ENCODE measurements around the gene RAMACL.
"Not testable (repeated sequence)": the region's sequence is repeated elsewhere in the genome, so short reads cannot be mapped to it uniquely, and the experiment has no call there.

Gene RAMACL

GRCh38 chr6:166582258-166582657 lies 4.2 kb downstream of the RAMACL start:
- DNase-seq: no peak
- no peak for TF ChIP-seq CTCF (IDR thresholded peaks at IDR 0.05)
- no peaks in the 10 kb centered on the region for H3K4me1 ChIP-seq
- intact Hi-C loops (cut with DNase I; ENCODE audit: low total_unique reads): no loop called here
- H3K4me3 ChIP-seq: no peak overlapping the region
- H3K9me3 ChIP-seq: no peaks in the 10 kb centered on the region
- H3K36me3 ChIP-seq: no peaks in the 10 kb centered on the region
- H3K27me3 ChIP-seq: no peaks in the 10 kb centered on the region
- H3K27ac ChIP-seq: no peak overlapping the region

DNA sequence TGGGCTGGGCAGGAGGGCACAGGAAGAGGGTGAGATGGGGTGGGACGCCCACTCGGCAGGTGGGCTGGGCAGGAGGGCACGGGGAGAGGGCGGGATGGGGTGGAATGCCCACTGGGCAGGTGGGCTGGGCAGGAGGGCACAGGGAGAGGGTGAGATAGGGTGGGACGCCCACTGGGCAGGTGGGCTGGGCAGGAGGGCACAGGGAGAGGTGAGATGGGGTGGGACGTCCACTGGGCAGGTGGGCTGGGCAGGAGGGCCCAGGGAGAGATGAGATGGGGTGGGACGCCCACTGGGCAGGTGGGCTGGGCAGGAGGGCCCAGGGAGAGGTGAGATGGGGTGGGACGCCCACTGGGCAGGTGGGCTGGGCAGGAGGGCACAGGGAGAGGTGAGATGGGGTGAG lies 4.7 kb downstream of the RAMACL start:
- H3K27me3 ChIP-seq; H3K4me1 ChIP-seq; DNase-seq; H3K9me3 ChIP-seq; H3K27ac ChIP-seq; intact Hi-C loops (cut with DNase I; ENCODE audit: low total_unique reads); H3K36me3 ChIP-seq; H3K4me3 ChIP-seq: not testable (repeated sequence)

- no peak for DNase-seq
- intact Hi-C loops (cut with DNase I; ENCODE audit: low total_unique reads): no loop called here
- Histone ChIP-seq H3K4me3 (no peak overlapping the region), H3K36me3 (no peaks in the 10 kb centered on the region), H3K9me3 (peaks cover 0 to 8% (median 8%) of the 10 kb centered on the region in 3 donors), H3K27ac (no peak overlapping the region), H3K27me3 (no peaks in the 10 kb centered on the region), H3K4me1 (no peaks in the 10 kb centered on the region)
- no peak for TF ChIP-seq CTCF (IDR thresholded peaks at IDR 0.05)
These were observed 5.4 kb downstream of the RAMACL start for GRCh38 chr6:166581091-166581511.

GRCh38 chr6:166580076-166581050 lies 6.1 kb downstream of the RAMACL start:
- Histone ChIP-seq H3K4me3 (no peak overlapping the region), H3K36me3 (no peaks in the 10 kb centered on the region), H3K27me3 (no peaks in the 10 kb centered on the region), H3K27ac (no peak overlapping the region), H3K9me3 (peaks cover 0 to 9% (median 8%) of the 10 kb centered on the region in 3 donors), H3K4me1 (no peaks in the 10 kb centered on the region)
- TF ChIP-seq CTCF (IDR thresholded peaks at IDR 0.05): no peak
- no peak for DNase-seq
- intact Hi-C loops (cut with DNase I; ENCODE audit: low total_unique reads): no loop called here

- Histone ChIP-seq H3K27ac (no peak overlapping the region), H3K4me3 (no peak overlapping the region), H3K9me3 (peaks cover 0 to 9% (median 8%) of the 10 kb centered on the region in 3 donors), H3K27me3 (no peaks in the 10 kb centered on the region), H3K36me3 (no peaks in the 10 kb centered on the region), H3K4me1 (no peaks in the 10 kb centered on the region)
- no peak for TF ChIP-seq CTCF (IDR thresholded peaks at IDR 0.05)
- DNase-seq: no peak
- intact Hi-C loops (cut with DNase I; ENCODE audit: low total_unique reads): no loop called here
These were observed 7.1 kb downstream of the RAMACL start for GRCh38 chr6:166579237-166579850.

All from tibial artery (tissue), 4 donors.